GM12878 (cell line): ENCODE results near the gene CCR2.

Experiments
- ATF3 ChIP-seq: IDR thresholded peaks from 2 replicates; pipeline ENCODE4 v1.6.1; 2011; ENCODE audit warnings: low read depth, mild to moderate bottlenecking, low read length, moderate library complexity, borderline replicate concordance; ENCODE audit errors: extremely low read depth
- CHD4 ChIP-seq: fragments of 200-600 bp; sonication (generic); IDR thresholded peaks from 2 replicates; pipeline ENCODE4 v1.6.1; 2016; ENCODE audit warnings: mild to moderate bottlenecking
- CTCF ChIP-seq, 3 experiments: IDR thresholded peaks in 2 of 3; conservative IDR thresholded peaks in 1 of 3; 2 replicates each; pipeline ENCODE4 v1.5.1; 2011; ENCODE audit warnings: low read depth in 3 of 3, low read length in 3 of 3, mild to moderate bottlenecking in 3 of 3, control low read depth in 2 of 3, moderate library complexity in 2 of 3, inconsistent platforms in 1 of 3, mixed read lengths in 1 of 3; ENCODE audit not compliant: control insufficient read depth in 2 of 3, insufficient read depth in 1 of 3; ENCODE audit errors: extremely low read depth in 1 of 3
- CUX1 ChIP-seq: IDR thresholded peaks from 2 replicates; pipeline ENCODE4 v1.6.1; 2012; ENCODE audit warnings: improper control_type of control experiment, low read depth, low read length; ENCODE audit not compliant: insufficient replicate concordance
- HDGF ChIP-seq: fragments of 450-650 bp; IDR thresholded peaks from 2 replicates; pipeline ENCODE4 v1.6.1; 2016; ENCODE audit warnings: antibody characterized with exemption
- MLLT1 ChIP-seq: fragments of 450-650 bp; IDR thresholded peaks from 2 replicates; pipeline ENCODE4 v1.6.1; 2016; ENCODE audit warnings: mild to moderate bottlenecking
- MXI1 ChIP-seq: fragments of 150-350 bp; IDR thresholded peaks from 2 replicates; pipeline ENCODE4 v1.6.1; 2011; ENCODE audit warnings: low read depth, mild to moderate bottlenecking, inconsistent platforms, low read length, improper control_type of control experiment
- NFYA ChIP-seq: IDR thresholded peaks from 2 replicates; pipeline ENCODE4 v1.6.1; 2011; ENCODE audit warnings: low read depth, mild to moderate bottlenecking, low read length, improper control_type of control experiment, borderline replicate concordance
- POLR2A ChIP-seq: IDR thresholded peaks from 2 replicates; pipeline ENCODE4 v1.6.1; 2011; ENCODE audit warnings: low read depth, mild to moderate bottlenecking, low read length
- SIN3A ChIP-seq: IDR thresholded peaks from 2 replicates; pipeline ENCODE4 v1.6.1; 2012; ENCODE audit warnings: low read depth, low read length, improper control_type of control experiment
- SP1 ChIP-seq: IDR thresholded peaks from one replicate; pipeline ENCODE4 v1.6.1; 2011; ENCODE audit warnings: low read depth, low read length

- TF ChIP-seq CUX1 (no peak), CHD4 (no peak), CTCF (IDR thresholded peaks at IDR 0.05 in 2 of 3, conservative IDR thresholded peaks at IDR 0.05 in 1 of 3; ENCODE audit: control insufficient read depth in 2 of 3, extremely low read depth in 1 of 3, insufficient read depth in 1 of 3, low read depth in 3 of 3, low read length in 3 of 3) (no peak), POLR2A (no peak), SIN3A (no peak), HDGF (no peak), NFYA (no peak), ATF3 (no peak), SP1 (no peak), MXI1 (no peak), MLLT1 (no peak)
Observed at GRCh38 chr3:46312991-46313390, 40.9 kb upstream of the CCR2 start.
